ENCODE results near the gene ADAM12.

Gene ADAM12

GRCh38 chr10:126009650-126010049 lies 378.6 kb downstream of the ADAM12 start:
- DNase-seq (ENCODE audit: low read depth), result no peak
- H3K4me3 ChIP-seq (ENCODE audit: low read depth, low read length), result no peak overlapping the region
- TF ChIP-seq CTCF (IDR thresholded peaks at IDR 0.05; ENCODE audit: low read depth, low read length, missing control alignments), result no peak

- TF ChIP-seq CTCF (IDR thresholded peaks at IDR 0.05; ENCODE audit: low read depth, low read length, missing control alignments), result no peak
- DNase-seq (ENCODE audit: low read depth), result no peak
- H3K4me3 ChIP-seq (ENCODE audit: low read depth, low read length), result no peak overlapping the region
These were observed 381.4 kb downstream of the ADAM12 start for GRCh38 chr10:126006906-126007305.

DNA sequence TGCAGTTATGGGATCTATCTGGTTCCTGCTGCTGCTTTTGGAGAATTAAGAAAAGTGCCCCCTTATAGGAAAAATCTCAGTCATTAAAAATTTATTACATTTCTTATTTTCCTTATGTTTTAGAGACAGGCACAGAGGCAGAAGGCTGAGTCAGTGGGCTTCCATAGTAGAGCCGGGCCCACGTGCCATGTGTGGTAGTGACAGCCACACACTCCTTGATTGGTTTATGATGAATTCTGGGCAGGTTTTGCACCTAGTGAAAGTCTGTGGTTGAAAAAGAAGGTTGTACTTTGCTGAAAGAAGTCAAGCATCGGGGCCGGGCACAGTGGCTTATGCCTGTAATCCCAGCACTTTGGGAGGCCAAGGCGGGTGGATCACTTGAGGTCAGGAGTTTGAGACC lies 382.0 kb downstream of the ADAM12 start:
- TF ChIP-seq CTCF (IDR thresholded peaks at IDR 0.05; ENCODE audit: low read depth, low read length, missing control alignments), result no peak
- DNase-seq (ENCODE audit: low read depth), result no peak
- no peak overlapping the region for H3K4me3 ChIP-seq (ENCODE audit: low read depth, low read length)

GRCh38 chr10:126004752-126005151 lies 383.5 kb downstream of the ADAM12 start:
- DNase-seq (ENCODE audit: low read depth), result no peak
- no peak overlapping the region for H3K4me3 ChIP-seq (ENCODE audit: low read depth, low read length)
- TF ChIP-seq CTCF (IDR thresholded peaks at IDR 0.05; ENCODE audit: low read depth, low read length, missing control alignments), result no peak

GRCh38 chr10:126001576-126001975 lies 386.7 kb downstream of the ADAM12 start:
- no peak for TF ChIP-seq CTCF (IDR thresholded peaks at IDR 0.05; ENCODE audit: low read depth, low read length, missing control alignments)
- no peak overlapping the region for H3K4me3 ChIP-seq (ENCODE audit: low read depth, low read length)
- DNase-seq (ENCODE audit: low read depth), result no peak

DNA sequence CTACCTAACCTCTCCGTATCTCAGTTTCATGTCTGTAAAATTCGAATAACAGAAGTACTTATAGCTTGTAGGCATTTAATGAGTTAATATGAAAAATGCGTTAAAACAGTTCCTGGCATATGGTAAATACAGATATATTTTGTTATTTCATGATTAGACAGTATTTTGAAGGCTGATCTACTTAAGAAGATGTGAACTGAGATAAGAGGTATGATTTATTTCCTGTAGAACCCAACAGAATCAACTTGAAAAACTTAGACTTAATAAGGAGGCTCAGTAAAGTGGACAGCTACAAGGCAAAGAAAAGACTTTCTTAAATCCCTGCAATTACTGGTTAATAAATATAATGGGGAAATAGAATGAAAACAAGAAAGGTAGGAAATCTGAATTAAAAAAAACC lies 388.6 kb downstream of the ADAM12 start:
- no peak overlapping the region for H3K4me3 ChIP-seq (ENCODE audit: low read depth, low read length)
- no peak for DNase-seq (ENCODE audit: low read depth)
- TF ChIP-seq CTCF (IDR thresholded peaks at IDR 0.05; ENCODE audit: low read depth, low read length, missing control alignments), result no peak

DNA sequence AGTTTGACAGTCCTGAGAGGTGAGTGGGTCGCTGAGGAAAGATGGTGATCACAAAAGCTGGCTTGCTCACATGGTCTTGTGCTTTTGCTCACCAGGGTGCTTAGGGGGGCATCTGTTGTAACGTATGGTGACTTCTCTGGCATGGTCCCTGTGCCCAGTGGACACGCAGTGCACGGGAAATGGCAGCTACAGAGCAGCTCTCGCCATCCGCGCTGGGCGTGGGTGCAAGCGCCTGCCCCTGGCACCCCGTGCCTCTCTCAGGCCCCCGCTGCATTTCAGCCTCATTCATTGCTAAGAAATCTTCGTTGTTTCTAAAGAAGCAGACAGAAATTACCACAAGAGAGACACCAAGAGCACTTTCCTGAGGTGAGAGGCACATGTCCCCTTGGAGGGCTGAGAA lies 390.7 kb downstream of the ADAM12 start:
- TF ChIP-seq CTCF (IDR thresholded peaks at IDR 0.05; ENCODE audit: low read depth, low read length, missing control alignments), result no peak

More for the DNA sequence above, 390.7 kb downstream of the ADAM12 start:
- H3K4me3 ChIP-seq (ENCODE audit: low read depth, low read length), result no peak overlapping the region
- DNase-seq (ENCODE audit: low read depth), result no peak
